NCI-H2227 treated with DMSO at 0.1 percent for 48 hours (cell line): ENCODE results near the gene ZNF343.

ENCODE experiments used
- DNase-seq: peaks from one replicate; lab custom pipeline; 2025; lab: John Stamatoyannopoulos, UW

Gene ZNF343

GRCh38 chr20:2473516-2473915 lies 35.2 kb downstream of the ZNF343 start:
- DNase-seq, result no peak

- peak; percentile 96 for DNase-seq
Measured at GRCh38 chr20:2470423-2471193, 38.1 kb downstream of the ZNF343 start, which contains the start of gene SNRPB. TSS of gene SNRPB (minus strand) at chr20:2470789. CDS start at chr20:2470690, 99 bp downstream.

- DNase-seq, result peak; percentile 70
Measured at GRCh38 chr20:2469991-2470422, 38.7 kb downstream of the ZNF343 start.

GRCh38 chr20:2468581-2469407 lies 39.9 kb downstream of the ZNF343 start:
- DNase-seq, result no peak

- no peak for DNase-seq
Measured at GRCh38 chr20:2467412-2467811, 41.3 kb downstream of the ZNF343 start.

GRCh38 chr20:2465100-2465499 lies 43.6 kb downstream of the ZNF343 start:
- DNase-seq, result no peak

- DNase-seq, result no peak
Measured at GRCh38 chr20:2463616-2464365, 44.9 kb downstream of the ZNF343 start.

GRCh38 chr20:2462484-2462883 lies 46.2 kb downstream of the ZNF343 start:
- DNase-seq, result no peak

GRCh38 chr20:2460752-2461424 lies 47.8 kb downstream of the ZNF343 start:
- no peak for DNase-seq

GRCh38 chr20:2459981-2460751 lies 48.5 kb downstream of the ZNF343 start:
- no peak for DNase-seq

- no peak for DNase-seq
Measured at GRCh38 chr20:2458919-2459499, 49.7 kb downstream of the ZNF343 start.

GRCh38 chr20:2455771-2456497 lies 52.8 kb downstream of the ZNF343 start:
- DNase-seq, result no peak

- DNase-seq, result no peak
Measured at GRCh38 chr20:2453792-2454191, 54.9 kb downstream of the ZNF343 start.

- DNase-seq, result peak; percentile 81
Measured at GRCh38 chr20:2451939-2452732, 56.6 kb downstream of the ZNF343 start.

- DNase-seq, result no peak
Measured at GRCh38 chr20:2451422-2451821, 57.3 kb downstream of the ZNF343 start.

GRCh38 chr20:2449386-2449785 lies 59.3 kb downstream of the ZNF343 start:
- no peak for DNase-seq

- DNase-seq, result no peak
Measured at GRCh38 chr20:2446845-2447244, 61.9 kb downstream of the ZNF343 start.
